ENCODE measurements around the gene PGS1.

The PGS1 gene

GRCh38 chr17:78446833-78447232 lies 68.4 kb downstream of the PGS1 start:
- Histone ChIP-seq H3K4me1 (no peaks in the 10 kb centered on the region), H3K9me3 (no peaks in the 10 kb centered on the region), H3K4me3 (no peak overlapping the region), H3K36me3 (no peaks in the 10 kb centered on the region), H3K27ac (no peak overlapping the region), H3K27me3 (peaks cover 0 to 37% of the 10 kb centered on the region in 2 donors)
- DNase-seq: no peak
- intact Hi-C loops (cut with DNase I; ENCODE audit: low total_unique reads): no loop called here
- no peak for TF ChIP-seq CTCF (IDR thresholded peaks at IDR 0.05)

- intact Hi-C loops (cut with DNase I; ENCODE audit: low total_unique reads): no loop called here
- TF ChIP-seq CTCF (IDR thresholded peaks at IDR 0.05): no peak
- Histone ChIP-seq H3K27ac (no peak overlapping the region), H3K4me3 (no peak overlapping the region), H3K9me3 (no peaks in the 10 kb centered on the region), H3K36me3 (no peaks in the 10 kb centered on the region), H3K4me1 (no peaks in the 10 kb centered on the region), H3K27me3 (peaks cover 0 to 30% of the 10 kb centered on the region in 2 donors)
- DNase-seq: no peak
These were observed 70.0 kb downstream of the PGS1 start for GRCh38 chr17:78448356-78448993.

- H3K9me3 ChIP-seq: no peaks in the 10 kb centered on the region
- intact Hi-C loops (cut with DNase I; ENCODE audit: low total_unique reads): no loop called here
- TF ChIP-seq CTCF (IDR thresholded peaks at IDR 0.05): no peak
- H3K27me3 ChIP-seq: peaks cover 0 to 20% of the 10 kb centered on the region in 2 donors
- H3K4me1 ChIP-seq: no peaks in the 10 kb centered on the region
- H3K4me3 ChIP-seq: no peak overlapping the region
- no peaks in the 10 kb centered on the region for H3K36me3 ChIP-seq
- H3K27ac ChIP-seq: no peak overlapping the region
- no peak for DNase-seq
These were observed 71.6 kb downstream of the PGS1 start for GRCh38 chr17:78449983-78450595.

- no peak for DNase-seq
- Histone ChIP-seq H3K36me3 (no peaks in the 10 kb centered on the region), H3K9me3 (no peaks in the 10 kb centered on the region), H3K4me1 (no peaks in the 10 kb centered on the region), H3K27me3 (peaks cover 0 to 13% of the 10 kb centered on the region in 2 donors), H3K27ac (no peak overlapping the region), H3K4me3 (no peak overlapping the region)
- intact Hi-C loops (cut with DNase I; ENCODE audit: low total_unique reads): no loop called here
- TF ChIP-seq CTCF (IDR thresholded peaks at IDR 0.05): no peak
These were observed 72.4 kb downstream of the PGS1 start for GRCh38 chr17:78450696-78451345.

- H3K36me3 ChIP-seq: no peaks in the 10 kb centered on the region
- TF ChIP-seq CTCF (IDR thresholded peaks at IDR 0.05): no peak
- no peaks in the 10 kb centered on the region for H3K9me3 ChIP-seq
- peaks cover 0 to 18% of the 10 kb centered on the region in 2 donors for H3K27me3 ChIP-seq
- no peak overlapping the region for H3K4me3 ChIP-seq
- H3K4me1 ChIP-seq: no peaks in the 10 kb centered on the region
- intact Hi-C loops (cut with DNase I; ENCODE audit: low total_unique reads): no loop called here
- no peak overlapping the region for H3K27ac ChIP-seq
- no peak for DNase-seq
These were observed 73.3 kb downstream of the PGS1 start for GRCh38 chr17:78451753-78452152.
